ENCODE results near the gene LAPTM5.

- TF ChIP-seq EZH2 (IDR thresholded peaks at IDR 0.05; ENCODE audit: borderline replicate concordance, low read depth, low read length, poor library complexity, severe bottlenecking) (no peak), CTCF (conservative IDR thresholded peaks at IDR 0.05; ENCODE audit: low read depth, low read length) (0 out of 2 replicates have a peak, but pooled peaks have one; percentile 7)
These were observed 20.8 kb upstream of the LAPTM5 start for GRCh38 chr1:30778154-30778978.

Measured in A673 (cell line).